ENCODE measurements around the gene PNKD.

GRCh38 chr2:218259099-218259961 lies 11.0 kb upstream of the PNKD start:
- TF ChIP-seq CTCF (IDR thresholded peaks at IDR 0.05) (no peak), GTF2I (CRISPR knock-in tag; conservative IDR thresholded peaks at IDR 0.05) (no peak), USF2 (CRISPR knock-in tag; IDR thresholded peaks at IDR 0.05) (no peak), KAT7 (CRISPR knock-in tag; IDR thresholded peaks at IDR 0.05; ENCODE audit: borderline replicate concordance) (no peak), ZNF423 (CRISPR knock-in tag; IDR thresholded peaks at IDR 0.05) (no peak), CDX4 (CRISPR knock-in tag; IDR thresholded peaks at IDR 0.05; ENCODE audit: borderline replicate concordance) (no peak), MAX (CRISPR knock-in tag; IDR thresholded peaks at IDR 0.05) (0 out of 2 replicates have a peak, but pooled peaks have one; percentile 25), NFE2L1 (CRISPR knock-in tag; IDR thresholded peaks at IDR 0.05) (no peak), NR1H2 (CRISPR knock-in tag; IDR thresholded peaks at IDR 0.05) (no peak), CREM (CRISPR knock-in tag; IDR thresholded peaks at IDR 0.05) (no peak)

Measured in WTC11 (cell line).